HS-27A (cell line): ENCODE results near the gene BAD.

ENCODE experiments used
- DNase-seq: peaks from one replicate; pipeline ENCODE4 v3.0.0-alpha.2; 2012; ENCODE audit warnings: low read depth, missing footprints

Gene BAD

GRCh38 chr11:64296236-64296635 is 11.8 kb upstream of the BAD start:
- no peak for DNase-seq

GRCh38 chr11:64295760-64296159 is 11.3 kb upstream of the BAD start:
- DNase-seq, result no peak

- DNase-seq, result no peak
These were observed 10.3 kb upstream of the BAD start for GRCh38 chr11:64294774-64295173.

GRCh38 chr11:64292460-64293254 is 8.2 kb upstream of the BAD start:
- no peak for DNase-seq

- no peak for DNase-seq
These were observed 7.4 kb upstream of the BAD start for GRCh38 chr11:64291752-64292459.

- DNase-seq, result no peak
These were observed 6.8 kb upstream of the BAD start, which contains the start of gene KCNK4 for GRCh38 chr11:64291262-64291751. Gene KCNK4 (plus strand): TSS chr11:64291302. CDS start chr11:64293019, 1,717 bp downstream.

GRCh38 chr11:64290352-64291261 is 6.1 kb upstream of the BAD start:
- DNase-seq, result no peak

GRCh38 chr11:64289002-64289564 is 4.6 kb upstream of the BAD start:
- DNase-seq, result no peak

GRCh38 chr11:64288353-64288750 is 3.9 kb upstream of the BAD start:
- no peak for DNase-seq

GRCh38 chr11:64287676-64288352 is 3.3 kb upstream of the BAD start:
- no peak for DNase-seq

GRCh38 chr11:64286801-64287159 is 2.3 kb upstream of the BAD start:
- DNase-seq, result no peak

- no peak for DNase-seq
These were observed 1.7 kb upstream of the BAD start for GRCh38 chr11:64285885-64286800.

- no peak for DNase-seq
These were observed 758 bp upstream of the BAD start, which contains the start of gene GPR137 for GRCh38 chr11:64284962-64285884. Gene GPR137 (plus strand): TSS chr11:64285848. CDS start chr11:64286525, 677 bp downstream.

GRCh38 chr11:64283092-64283491 is 1.4 kb downstream of the BAD start:
- DNase-seq, result no peak

- DNase-seq, result no peak
These were observed 2.3 kb downstream of the BAD start for GRCh38 chr11:64281957-64282770.

- no peak for DNase-seq
These were observed 5.8 kb downstream of the BAD start for GRCh38 chr11:64278576-64279190.

GRCh38 chr11:64276653-64277431 is 7.6 kb downstream of the BAD start:
- no peak for DNase-seq
